Cerebellar nuclear complex (tissue), 1 donor: ENCODE measurements around the gene PBX3.

Experiments used
- DNase-seq, 2 experiments: peaks; one replicate each; lab custom pipeline; 2025; lab: John Stamatoyannopoulos, UW

Gene PBX3

DNA sequence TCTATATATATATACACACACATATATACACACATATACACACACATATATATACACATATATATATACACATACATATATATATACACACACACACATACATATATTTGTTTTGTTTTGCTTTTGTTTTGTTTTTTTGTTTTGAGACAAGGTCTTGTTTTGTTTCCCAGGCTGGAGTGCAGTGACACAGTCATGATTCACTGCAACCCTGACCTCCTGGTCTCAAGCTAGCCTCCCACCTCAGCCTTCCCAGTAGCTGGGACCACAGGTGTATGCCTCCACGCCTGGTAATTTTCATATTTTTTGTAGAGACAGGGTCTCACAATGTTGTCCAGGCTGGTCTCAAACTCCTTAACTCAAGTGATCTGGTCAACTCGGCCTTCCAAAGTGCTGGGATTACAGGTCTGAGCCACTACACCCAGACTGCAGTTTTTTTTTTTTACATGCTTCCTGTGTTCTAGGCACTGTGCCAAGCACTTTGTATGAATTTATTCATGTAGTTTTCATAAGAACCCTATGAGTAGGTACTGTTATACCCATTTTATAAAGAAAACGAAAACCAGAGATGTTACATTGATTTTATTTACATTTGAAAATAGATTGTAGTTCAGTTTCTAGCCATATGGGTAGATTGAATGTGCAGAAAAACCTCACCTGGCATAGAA lies 120.7 kb downstream of the PBX3 start:
- no peak for DNase-seq

DNA sequence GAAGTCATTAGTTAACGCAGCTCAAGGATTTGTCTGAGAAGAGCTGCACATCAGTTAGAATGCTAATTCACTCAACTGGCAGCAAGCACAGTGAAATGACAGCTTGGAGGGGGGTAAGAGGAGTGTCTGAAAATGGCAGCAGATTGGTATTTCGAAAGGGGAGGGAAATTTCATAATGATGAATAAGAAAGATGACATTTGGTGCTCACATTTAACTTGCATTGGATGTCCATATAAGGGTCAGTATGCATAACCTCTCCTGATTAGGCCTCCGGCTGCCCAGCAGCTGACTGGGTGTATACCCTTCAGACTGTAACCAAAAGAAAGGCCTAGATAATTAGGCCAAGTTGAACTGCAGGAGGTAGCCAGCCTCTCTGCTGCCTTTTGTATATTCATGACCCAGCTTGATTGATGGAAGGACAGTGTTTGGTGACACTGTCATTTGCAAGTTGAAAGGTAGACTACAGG lies 131.0 kb downstream of the PBX3 start:
- no peak for DNase-seq

DNA sequence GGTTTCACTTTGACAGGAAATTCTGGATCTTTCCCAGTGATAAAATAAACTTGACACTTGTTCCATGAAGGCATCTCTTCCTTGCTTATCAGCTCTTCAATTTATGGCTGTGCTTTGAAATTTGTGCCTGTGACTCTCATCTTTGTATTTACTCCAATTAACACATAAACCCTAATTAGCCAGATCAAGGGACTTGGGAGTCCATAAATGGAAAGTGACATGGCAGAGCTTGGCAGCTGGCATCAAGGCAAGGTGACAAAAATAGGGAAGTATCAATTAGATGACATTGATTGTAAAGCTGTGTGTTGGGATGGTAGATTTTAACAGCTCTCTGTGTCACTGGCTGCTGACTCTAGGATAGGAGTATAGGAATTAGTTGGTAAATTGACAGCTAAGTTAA lies 133.9 kb downstream of the PBX3 start:
- DNase-seq, result no peak

DNA sequence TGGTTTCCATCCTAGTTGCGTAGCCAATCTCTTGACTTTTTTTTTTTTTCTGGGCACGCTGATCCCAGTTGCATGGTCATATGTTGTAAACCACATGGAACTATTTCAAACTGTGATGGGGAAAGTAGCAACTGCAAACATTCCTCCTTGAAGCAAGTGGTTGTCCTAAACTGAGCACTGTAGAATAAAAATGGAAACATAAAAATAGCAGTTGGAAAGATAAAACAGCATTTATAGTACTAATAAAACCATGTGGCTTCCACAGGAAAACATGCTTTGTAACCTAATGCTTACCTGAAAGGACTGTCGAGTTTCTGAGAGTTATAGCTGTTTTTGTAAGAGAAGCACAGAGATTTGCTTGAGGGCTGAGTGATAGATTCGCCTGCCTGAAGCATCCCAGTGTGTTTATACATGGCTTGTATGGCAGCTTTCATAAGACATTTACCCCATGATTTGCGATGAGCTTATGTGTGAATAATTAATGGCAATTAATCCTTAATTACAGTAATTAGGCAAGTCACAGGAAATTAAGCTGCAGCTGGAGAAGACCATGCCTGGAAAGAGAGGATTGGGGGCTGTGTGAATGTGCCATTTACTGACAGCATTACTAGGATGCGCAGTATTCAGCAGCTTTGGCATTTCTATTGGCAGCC lies 136.5 kb downstream of the PBX3 start:
- DNase-seq, result no peak

DNA sequence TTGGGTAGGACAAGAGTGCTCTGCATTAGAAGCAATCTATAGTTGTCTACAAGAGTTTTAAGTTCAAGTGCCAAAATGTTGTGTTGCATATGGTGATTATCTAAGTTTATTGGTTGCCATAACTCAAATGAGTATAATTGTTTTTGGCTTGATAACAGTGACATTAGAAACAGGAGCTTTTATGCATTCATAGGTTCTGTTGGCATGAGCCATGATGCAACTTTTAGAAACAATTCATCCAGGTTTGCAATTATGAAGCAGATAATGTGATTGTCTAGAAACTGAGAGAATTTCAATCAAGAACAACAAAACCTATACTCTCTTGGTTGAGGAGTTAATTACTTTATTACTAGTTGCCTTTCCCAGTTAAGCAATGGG lies 137.0 kb downstream of the PBX3 start:
- no peak for DNase-seq

DNA sequence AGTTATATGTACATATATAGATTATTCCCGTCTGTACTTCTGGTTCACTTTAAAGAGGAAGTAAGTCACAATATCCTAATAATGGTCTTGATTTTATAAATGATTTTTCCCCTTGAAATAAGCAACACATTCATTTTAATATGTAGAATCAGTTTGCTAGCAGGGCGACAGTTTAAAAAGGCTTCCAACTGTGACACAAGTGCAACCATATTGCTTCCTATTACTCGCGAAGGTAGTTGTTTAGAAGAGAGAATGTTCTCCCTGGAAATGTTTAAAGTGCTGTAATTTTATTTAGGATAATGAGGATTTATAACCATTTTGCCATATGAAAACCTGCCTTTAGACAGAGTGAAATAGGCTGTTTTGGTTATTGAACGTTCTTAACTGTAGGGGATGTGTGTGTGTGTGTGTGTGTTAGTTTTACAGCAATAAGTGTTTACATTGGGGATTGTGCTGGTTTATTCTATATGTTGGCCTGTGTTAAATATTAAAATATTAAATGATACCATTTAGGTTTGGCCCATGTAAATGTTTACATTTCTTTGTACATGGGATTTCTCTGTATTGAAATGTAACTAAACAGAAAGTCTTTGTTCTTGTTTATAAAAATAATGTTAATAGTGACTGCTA lies 138.3 kb downstream of the PBX3 start:
- no peak for DNase-seq

DNA sequence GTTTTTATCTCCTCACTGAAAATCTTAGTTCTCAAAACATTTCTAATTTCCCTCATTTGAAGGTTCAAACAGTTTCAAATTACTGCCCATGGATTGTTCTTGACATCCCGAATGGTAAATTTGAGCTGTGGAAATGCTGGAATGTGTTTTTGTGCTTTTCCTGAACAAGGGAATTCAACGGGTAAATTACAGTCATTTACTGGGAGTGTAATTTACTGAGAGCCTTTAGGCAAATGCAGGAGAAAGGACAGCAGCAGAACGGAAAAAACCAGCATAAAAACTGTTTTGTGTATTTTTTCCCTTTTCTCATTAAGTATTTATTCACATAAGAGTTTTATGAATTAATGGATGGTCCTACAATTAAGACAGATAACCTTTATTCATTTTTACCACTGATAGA lies 139.2 kb downstream of the PBX3 start:
- no peak for DNase-seq

DNA sequence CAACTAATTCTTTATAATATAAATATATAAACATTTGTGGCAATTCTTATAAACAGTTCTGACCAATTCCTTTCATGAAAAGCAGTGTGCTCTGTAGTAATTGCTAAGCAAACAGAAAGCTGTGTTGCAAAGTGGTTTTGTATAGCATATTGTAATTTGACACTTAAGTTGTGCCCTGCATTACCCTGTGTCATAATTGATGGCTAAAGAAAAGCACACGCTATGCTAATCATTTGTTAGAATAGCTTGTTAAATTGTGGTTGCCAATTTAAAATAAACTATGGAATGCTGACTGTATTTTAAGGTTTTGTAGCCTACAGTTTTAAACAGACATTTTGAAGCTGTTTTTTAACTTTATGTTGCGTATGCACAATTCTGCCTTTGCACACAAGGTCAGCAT lies 140.0 kb downstream of the PBX3 start:
- DNase-seq, result no peak

DNA sequence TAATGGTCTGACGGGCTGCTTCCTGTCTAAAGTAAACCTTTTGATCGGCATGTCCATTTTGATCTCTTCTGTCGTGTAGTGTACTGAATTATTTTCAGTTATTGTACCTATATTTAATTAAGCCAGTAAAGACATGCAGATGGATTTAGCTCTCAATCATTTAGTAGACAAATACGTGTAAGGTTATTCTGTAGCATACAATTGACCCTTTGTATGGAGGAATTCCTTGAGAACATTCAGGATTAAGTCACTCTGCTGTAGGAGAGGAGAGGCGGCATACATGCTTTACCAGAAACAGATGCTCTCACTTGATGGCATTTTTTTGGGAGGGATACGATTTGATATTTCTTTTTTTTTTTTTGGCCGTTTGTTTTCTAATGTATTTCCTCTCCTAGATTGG lies 141.0 kb downstream of the PBX3 start:
- no peak for DNase-seq

DNA sequence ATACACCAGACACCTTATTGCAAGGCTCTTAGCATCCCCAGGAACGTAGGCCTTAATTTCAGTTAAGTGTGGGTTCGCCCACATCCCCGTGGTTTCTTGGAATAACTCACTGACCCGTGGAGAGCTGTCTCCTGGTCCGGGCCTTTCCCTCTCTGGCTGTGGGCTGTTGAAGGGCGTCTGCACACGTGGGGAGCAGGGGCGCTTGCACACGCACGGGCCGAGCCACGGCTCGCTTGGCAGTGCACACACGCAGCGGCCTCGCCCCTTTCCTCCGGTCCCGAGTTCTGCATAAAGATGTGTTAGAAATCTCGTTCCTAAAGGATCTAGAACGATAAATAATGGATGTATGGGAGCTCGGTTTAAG lies 141.9 kb downstream of the PBX3 start:
- no peak for DNase-seq

DNA sequence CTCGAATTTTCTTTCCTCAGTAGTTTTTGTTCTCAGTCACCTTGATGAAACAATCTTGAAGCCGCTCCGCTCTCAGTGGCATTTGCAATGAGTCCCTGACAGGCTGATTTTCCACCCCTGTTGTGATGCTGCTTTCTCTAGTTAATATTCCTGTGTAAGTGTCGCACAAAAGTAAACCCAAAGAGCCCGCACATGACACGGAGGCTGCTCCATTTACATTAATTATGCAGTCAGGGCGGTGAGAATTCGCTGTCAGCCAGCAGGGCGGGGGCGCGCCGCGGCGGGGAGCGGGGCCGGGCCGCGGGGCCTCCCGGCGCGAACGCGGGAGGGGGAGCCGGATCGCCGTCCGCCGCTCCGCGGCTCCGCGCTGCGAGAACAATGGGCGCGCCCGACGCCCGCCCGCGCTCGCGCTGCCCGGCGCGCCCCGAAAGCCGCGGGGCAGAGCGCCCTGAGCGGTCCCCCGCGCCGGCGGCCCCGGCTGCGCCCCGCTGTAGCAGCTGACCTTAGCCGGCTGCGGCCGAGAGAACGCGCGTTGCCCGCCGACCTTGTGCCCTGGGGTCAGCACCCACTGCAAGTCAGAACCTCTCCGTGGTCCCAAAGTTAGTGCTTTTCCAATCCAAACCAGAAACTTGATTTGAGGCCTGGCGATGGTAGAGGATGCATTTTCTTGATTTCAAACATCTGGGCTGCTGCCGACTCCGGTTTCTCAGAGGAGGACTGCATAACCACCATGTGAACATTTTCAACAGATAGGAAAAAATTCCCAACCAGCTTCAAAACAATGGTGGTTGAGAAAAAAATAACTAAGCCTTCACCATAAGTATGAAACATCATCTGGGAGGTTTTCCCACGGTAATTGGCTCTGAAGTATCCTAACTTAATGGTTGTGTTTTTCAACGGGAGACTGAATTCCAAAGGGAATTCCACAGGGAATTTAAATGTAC lies 142.6 kb downstream of the PBX3 start:
- DNase-seq, result no peak

DNA sequence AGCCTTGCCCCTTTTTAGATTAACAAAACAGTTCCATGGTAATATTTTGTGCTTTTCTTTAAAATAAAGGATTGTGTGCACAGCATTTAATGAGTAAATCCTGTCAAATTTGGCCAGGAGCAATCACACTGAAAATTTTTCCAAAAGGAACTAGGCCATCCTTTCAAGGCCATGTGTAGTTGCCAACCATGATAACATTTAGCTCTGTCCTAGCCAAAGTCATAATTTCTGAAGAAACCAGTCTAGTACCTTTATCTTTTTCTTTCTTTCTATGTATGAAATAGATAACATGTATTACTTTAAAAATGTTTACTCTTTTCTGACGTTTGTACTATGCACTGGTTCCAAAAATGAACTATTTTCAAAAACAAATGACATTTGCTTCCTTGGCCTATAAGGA lies 143.7 kb downstream of the PBX3 start:
- DNase-seq, result no peak

DNA sequence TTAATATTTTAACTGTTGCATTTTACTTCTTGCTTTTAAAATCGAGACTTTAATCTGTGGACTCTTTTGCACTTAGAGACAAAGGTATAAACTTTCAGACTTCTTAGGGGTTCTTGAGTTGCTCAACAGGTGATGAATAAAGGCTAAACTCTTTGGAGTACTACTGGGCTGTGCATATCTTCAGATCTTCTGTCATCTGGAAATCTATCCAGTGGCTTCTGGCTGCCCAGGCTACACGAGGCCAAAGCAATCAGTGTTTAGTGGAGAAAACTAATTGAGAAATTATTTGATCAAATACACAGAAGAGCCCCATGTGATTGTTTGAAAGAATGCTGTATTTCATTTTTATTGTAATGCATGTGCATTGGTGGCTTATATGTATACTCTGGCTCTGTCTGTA lies 146.1 kb downstream of the PBX3 start:
- DNase-seq, result no peak

DNA sequence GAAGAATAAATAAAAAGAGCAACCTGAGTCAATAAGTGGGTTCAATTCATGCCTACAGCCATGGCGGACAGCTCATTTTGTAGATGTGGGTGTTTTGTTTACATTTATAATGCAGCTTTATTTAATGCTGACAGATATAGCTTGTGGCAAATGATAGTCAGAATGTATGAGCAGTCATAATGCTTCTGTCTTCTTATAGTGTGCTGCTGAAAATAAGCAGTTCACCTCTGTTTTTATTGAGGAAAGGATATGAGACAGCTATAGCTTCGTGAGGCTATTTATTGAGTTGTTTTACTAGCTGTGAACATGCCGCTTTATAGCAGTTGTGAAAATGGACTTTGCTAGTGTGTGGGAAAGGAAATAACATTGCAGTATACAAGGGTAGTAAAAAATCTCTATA lies 147.4 kb downstream of the PBX3 start:
- no peak for DNase-seq

DNA sequence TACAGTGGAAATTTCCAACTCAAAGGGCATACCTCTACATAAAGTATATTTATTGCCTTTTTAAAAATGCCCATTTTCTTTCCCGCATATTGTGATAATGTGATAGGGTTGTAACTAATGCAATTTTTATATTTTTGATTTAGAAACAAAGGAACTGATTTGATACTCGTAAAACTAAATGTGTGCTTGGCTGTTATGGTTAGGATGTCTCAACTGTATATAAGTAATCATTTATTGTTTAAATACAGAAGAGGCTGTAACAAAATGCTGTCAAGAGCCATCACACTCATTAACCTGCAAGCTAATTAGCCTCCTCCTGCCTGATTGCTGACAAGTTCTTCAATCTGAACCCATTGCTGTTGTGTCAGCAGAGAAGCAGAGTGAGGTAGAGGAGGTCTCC lies 149.2 kb downstream of the PBX3 start:
- no peak for DNase-seq

DNA sequence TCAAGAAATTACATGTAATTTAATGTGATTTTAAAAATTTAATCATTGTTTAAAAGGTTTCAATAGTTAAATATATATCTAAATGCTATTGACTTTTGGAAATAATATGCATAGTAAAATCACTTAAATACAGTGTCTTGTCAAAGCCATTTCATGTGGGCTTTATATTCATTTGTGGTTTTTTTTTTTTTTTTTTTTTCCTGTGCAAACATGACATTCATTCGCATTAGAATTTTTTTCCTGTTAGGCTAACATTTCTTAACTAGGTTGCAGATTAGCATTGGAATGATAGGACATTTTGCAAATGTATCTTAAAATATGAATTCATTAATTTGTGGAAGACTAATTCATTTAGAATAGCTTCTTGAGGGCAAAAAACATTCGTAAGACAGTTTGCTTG lies 149.8 kb downstream of the PBX3 start:
- no peak for DNase-seq

DNA sequence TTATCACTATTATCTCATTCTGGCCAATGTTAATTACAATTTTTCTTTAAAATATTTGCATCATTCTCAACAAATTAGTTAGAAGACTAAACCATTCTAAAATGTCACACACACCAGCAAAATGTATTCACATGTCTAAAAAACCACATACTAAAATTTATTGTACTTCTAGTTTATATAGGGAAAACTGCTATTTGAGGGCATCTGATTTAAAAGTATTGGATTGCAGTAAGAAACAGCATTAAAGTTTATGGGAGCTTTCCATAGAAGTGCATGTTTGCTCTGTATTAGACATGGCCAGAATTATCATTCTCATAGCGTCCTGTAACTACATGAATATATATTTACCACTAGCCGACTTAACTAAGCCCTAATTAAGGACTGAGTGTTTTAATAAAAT lies 150.3 kb downstream of the PBX3 start:
- no peak for DNase-seq

DNA sequence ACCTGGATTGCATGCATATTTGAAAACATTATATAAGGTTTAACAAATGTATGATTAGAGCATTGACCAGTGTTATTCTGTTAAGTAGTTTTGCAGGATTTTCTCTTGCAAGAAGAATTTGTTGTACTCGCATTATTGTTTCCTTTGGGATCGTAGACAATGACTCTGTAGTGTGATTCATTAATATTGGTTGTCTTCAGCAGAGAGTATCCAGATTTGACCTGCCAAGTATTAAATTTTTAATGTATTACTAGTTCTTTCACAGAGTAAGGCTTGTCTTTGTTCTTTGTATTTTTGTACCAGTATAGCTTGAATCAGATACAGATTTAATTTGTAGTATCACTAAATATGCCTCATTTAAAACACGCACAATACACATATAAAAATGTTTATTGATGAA lies 155.0 kb downstream of the PBX3 start:
- DNase-seq, result no peak

DNA sequence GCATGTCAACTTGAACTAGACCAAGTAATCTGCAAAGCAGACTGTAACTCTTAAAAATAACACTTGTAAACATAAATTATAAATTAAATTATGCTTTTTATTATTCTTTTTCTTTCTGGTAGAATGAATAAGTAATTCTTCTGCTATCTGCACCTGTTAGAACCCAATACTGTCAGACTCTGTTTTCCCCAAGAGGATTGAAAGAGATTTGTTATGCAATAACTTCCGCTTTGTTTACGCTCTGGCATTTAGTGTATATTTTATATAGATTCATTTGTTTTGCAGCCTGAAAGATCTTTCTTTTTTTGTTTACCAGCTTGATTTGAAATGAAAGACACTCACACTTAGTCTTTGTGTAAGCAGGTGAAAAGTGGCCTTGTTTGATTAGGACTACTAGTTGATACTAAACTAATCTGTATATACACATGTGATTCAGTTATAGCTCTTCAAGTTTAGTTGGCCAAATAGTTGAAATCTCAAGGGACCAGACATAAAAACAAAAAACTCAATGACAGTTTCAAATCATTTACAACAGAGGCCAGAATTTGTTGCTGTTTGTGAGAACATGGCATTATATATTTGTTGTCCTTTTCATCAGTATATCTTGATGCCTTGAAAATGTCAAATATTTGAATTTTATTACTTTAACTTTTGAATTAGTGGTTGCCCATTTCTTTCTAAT lies 155.8 kb downstream of the PBX3 start:
- DNase-seq, result no peak

DNA sequence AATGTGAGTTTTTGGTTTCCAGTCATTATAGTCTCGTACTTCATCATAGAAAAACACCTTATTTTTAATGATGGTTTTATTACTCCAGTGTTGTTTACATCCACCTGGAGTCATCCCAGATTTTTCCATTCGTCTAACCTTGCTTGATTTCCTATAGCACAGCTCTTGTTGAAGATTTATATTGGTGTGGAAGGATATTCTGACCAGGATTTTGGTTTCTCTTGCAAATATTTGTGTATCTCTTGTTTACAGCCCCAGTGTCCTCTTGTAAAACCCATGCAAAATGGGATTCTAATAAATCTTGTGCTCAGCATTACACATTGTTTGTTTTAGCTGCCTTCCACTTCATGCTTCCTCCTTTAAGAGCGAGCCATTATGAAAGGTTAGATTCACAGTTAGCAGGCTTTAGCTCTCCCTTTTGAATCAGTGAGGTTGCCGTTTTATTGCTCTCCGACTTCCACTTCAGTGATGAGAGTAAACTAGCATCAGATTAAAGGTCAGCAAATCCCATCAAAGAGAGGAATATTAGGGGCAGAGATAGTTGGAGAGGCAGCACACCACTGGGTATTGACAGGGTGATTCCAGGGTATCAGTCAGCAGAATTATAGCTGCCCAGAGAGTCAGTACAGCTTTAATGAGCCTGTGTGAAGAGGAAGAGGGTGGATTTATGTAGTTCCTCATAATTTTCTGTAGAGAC lies 157.1 kb downstream of the PBX3 start:
- no peak for DNase-seq

DNA sequence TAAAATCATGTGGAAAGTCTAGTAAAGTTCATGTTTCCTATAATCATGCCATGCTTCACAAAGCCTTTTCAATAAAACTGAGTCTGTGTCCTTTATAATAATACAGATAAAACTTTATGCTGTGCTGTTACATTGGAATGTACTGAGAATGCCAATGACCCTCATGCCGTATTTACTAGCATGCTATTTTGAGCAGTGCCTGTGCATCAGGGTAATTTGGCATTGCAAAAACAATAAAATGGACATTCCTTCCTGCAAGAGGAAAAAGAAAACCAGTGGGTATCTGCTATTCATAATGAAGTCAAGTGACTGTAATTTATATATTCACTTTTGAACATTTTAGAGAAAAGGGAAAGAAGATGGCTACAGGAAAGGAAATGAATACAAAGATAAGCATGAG lies 159.0 kb downstream of the PBX3 start:
- DNase-seq, result no peak
